ENCODE data around the gene DHX16.
"Not testable (repeated sequence)": the region's sequence is repeated elsewhere in the genome, so short reads cannot be mapped to it uniquely, and the experiment has no call there.

Gene DHX16

DNA sequence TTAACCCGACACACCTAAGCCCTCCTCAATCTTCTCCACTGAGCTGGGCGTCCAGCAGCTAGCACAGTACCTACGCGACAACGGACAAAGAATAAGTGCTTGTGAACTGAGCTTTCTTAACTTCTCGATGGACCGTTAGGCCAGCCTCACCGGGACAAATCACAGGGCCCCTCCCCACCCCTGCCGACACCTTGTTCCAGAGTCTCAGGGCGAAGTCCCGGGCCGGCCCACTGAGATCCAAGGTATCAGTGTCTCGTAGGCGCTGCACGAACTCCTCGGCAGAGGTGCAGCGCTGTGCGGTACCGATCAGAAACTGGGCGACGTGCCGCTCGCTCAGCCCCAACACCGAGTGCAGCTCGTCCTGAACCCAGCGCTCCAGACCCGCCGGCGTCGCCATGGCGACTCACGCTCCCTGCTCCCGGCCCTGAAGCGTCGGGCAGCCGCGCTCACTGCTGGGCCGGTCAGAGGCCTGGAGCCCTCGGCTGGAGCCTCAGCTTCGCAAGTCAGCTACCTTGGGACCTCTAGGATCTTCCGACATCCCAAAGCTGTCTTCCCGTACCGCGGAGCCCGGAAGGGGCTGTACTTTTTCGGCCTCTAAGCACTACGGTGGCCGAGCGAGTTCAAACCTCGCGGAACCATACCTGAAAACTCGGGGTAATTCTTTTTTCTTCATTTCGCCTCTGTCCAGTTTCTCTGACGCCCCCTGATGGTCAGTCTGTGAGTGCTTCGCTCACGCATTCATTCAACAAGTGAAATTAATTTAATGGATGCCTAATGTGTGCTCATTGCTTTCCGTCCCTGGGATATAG, at the start of gene DHX16:
Gene DHX16, minus strand, starts transcription at position 562 of the 809 bp plus-strand sequence. Its CDS starts 165 bp downstream, at position 397.
- peak; percentile 94 for DNase-seq

DNA sequence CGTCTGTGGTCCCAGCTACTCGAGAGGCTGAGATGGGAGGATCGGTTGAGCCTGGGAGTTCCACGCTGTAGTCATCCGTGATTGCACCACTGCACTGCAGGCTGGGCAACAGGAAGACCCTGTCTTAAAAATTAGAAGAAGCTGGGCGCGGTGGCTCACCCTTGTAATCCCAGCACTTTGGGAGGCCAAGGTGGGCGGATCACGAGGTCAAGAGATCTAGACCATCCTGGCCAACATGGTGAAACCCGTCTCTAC, 49.1 kb upstream of the DHX16 start:
- DNase-seq: not testable (repeated sequence)

DNA sequence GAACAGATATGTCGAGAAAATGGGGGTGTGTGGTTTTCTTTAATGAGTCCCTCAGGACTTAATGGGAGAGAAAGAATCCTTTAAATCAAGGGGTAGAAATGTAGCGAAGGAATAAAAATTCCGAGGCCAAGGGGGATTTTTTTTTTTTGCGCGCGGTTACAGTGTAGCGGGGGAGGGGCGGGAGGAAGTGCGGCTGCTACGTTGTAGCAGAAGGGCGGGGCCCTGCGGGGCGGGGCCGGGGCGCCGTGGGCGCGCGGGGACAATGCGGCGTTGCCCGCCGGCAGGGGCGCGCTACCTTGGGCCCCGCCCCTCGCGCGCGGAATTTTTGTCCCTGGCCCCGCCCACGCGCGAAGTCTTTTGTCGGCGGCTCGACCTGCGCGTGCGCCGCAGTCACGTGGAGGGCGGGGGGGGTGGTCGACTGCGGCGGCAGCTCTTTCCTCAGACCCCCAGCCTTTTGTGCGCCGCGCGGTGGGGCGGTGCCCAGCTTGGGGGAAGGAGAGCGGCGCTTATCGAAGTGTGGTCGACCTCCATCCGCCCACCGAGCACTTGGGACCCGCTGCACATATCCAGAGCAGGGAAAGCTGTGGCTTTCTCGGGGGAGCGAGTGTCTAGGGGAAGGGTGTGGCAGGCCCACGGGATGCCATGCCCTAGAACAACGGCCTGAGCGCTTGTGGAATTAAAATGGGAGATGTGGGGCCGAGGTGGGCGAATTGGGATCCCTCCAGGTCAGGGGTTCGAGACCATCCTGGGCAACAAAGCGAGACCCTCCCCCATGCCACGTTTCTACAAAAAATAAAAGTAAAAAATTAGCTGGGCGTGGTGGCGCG, 48.6 kb upstream of the DHX16 start:
- peak; percentile 96 for DNase-seq

DNA sequence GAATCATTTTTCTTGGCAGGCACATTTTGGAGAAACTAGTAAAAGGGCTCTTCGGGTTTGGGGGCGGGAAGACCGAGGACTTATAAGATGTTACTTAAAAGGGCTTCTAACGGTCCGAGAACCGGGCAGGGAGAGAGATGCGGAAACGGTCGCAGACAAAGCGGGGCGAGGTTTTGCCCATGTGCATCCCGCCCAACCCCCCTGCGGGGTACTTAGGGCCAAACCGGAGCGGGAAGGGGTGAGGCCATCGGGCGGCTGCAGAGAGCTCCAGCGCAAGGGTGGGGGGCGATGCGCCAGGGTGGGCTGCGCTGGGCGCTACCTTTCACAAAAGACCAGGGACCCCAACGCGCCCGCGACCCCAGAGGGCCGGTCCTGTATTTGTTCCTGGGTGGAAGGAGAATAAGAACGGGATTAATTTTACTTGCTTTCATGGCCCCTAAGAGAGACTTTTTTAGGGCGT, 48.0 kb upstream of the DHX16 start:
- DNase-seq: peak; percentile 57

DNA sequence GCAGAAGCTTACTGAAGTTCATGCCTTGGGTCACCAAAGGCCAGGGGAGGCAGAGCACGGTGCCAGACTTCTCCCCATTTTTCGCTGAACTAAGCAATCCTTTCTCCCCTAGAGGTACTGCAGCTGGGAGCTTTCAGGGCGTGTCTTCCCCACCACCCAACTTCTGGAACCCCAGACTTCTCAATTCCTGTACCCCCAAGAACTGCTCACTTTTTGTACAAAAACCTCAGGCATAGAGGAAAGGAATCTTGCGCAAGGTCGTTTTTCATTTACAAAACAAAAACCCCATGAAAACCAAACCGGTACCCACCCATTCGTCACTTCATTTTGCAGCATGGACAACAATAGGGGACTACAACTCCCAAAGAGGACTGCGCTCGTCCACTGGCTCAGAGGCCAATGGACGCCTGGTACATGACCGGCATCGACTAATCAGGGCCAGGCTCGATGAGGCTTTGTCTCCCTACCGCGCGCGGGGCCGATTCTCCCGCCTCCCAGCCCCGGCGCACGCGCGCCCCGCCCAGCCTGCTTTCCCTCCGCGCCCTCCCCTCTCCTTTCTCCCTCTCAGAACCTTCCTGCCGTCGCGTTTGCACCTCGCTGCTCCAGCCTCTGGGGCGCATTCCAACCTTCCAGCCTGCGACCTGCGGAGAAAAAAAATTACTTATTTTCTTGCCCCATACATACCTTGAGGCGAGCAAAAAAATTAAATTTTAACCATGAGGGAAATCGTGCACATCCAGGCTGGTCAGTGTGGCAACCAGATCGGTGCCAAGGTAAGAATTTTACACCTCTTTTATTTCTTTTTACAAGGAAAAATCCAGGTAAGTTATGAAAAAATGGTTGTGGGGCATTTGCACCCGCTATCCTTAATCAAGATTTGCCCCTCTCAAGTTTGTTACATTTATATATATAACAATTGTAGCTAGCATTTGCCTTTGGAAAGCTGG, 47.3 kb upstream of the DHX16 start, which contains the start of gene TUBB:
Gene TUBB, plus strand, starts transcription at position 562 of the 947 bp plus-strand sequence. Its CDS starts 155 bp downstream, at position 717.
- DNase-seq: peak; percentile 96

DNA sequence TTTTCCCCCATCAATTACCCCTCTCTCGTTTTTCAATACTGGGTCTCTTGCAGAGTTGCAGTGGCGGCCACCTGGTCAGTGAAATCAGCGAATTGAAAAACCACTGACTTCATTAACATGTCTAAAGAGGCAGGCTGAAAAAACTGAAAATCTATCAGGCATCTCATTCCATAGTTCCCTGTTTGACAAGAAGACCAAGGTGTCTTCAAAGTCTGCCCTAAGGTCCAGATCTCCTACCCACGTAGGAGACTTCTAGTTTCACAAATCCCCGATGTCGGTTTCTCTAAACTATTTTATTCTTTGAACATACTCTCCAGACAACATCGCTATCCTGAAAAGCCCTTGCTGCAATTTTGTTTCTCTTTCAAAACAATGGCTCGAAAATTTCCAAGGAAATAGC, 46.5 kb upstream of the DHX16 start:
- no peak for DNase-seq

DNA sequence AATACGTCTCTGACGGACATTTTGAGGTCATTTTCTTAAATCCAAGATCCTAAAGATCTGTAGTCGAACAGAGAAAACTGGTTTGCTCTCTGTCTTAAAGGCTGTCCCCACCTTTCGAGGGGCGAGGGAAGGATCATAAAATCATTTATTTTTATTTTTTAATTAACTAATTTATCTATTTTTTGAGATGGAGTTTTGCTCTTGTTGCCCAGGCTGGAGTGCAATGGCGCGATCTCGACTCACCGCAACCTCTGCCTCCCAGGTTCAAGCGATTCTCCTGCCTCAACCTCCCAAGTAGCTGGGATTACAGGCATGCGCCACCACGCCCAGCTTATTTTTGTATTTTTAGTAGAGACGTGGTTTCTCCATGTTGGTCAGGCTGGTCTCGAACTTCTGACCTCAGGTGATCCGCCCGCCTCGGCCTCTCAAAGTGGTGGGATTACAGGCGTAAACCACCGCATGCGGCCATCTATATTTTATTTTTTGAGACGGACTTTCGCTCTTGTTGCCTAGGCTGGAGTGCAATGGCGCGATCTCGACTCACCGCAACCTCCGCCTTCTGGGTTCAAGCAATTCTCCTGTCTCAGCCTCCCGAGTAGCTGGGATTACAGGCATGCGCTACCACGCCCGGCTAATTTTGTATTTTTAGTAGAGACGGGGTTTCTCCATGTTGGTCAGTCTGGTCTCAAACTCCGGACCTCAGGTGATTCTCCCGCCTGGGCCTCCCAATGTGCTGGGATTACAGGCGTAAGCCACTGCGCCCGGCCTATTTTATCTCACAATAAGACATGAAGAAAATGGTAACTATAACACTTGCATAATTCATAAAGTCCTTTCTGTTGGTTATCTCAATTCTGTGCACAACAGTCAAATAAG, 45.3 kb upstream of the DHX16 start:
- DNase-seq: not testable (repeated sequence)

DNA sequence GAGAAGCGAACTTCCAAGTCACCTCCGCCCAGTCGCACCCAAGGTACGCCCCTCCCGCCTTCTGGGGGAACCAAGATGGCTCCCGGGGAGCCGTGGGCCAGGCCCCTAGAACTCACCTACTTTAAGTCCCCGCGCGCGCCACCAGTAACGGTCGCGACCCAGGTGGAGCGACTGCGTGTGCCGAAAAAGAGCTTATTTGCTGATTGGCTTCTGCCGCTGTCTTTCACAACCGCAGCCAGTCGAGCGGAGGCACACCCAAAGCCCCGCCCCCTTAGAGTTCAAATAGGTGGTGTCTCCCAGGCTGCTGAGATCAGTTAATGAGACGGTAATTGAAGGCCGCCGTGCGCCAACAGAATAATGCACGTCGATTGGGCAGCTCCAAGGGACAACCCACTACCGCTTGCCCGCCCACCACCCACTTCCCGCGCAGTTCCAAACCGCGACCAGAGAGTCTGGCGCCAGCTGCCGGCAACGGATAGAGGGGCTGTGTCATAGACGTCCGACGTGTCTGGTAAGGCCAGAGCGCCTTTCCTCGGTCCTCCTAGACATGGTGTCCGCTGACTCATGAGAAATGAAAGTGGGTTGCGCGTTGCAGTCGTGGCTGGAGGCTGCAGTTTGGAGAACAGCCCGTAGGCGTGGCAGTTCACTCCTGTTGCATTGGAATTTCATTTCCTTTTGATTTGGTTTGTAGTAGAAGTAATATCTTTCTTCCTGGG, 44.5 kb upstream of the DHX16 start, which contains the start of gene MDC1:
Gene MDC1, minus strand, starts transcription at position 153 of the 716 bp plus-strand sequence. CDS start 2,106 bp downstream, outside the sequence.
- peak; percentile 100 for DNase-seq

DNA sequence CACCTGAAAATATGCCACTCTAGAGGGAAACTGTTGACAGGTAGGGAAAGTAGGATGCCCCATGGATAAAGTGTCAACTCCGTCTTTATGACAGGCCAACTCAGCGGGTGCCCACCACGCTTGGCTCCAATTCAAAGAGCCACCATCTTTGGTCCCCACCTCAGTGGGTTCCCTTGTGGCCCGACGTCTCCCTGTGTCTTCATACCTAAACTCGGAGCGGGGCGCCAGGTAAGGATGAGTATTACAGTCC, 44.0 kb upstream of the DHX16 start:
- DNase-seq: no peak

DNA sequence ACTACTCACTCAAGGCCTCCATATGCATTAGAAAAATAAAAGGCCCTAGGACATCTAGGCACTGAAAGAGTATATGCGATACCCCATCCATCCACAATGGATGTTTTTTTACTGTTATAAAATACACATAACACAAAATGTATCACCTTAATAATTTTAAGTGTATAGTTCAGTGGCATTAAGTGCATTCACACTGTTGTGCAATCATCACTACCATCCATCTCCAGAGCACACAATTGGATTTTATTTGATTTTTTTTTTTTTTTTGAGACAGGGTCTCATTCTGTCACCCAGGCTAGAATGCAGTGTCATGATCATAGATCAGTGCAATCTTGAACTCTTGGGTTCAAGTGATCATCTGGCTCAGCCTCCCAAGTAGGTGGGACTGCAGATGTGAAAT, 41.5 kb upstream of the DHX16 start:
- DNase-seq: no peak

DNA sequence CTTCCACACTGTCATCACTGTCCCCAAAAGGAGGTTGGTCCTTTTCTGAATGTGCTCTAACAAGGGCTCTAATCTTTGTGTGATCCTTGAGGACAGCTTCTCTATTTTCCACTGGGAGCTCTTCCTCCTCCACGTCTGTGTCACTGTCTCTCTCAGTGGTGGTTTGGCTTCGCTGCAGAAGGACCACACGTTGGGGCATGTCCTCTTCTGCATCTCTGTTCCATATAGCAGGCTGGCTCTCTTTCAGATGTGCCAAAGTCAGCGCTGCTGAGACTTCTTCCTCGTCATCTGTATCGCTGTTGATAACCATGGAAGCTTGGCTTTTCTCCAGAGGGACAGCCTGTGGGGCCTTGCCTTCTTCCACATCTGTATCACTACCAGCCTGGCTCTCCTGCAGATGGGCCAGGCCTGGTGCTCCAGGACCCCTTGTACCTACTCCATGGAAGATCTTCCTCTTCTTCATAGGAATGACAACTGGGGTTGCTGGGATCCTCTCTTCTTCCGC, 39.7 kb upstream of the DHX16 start:
- DNase-seq: no peak

DNA sequence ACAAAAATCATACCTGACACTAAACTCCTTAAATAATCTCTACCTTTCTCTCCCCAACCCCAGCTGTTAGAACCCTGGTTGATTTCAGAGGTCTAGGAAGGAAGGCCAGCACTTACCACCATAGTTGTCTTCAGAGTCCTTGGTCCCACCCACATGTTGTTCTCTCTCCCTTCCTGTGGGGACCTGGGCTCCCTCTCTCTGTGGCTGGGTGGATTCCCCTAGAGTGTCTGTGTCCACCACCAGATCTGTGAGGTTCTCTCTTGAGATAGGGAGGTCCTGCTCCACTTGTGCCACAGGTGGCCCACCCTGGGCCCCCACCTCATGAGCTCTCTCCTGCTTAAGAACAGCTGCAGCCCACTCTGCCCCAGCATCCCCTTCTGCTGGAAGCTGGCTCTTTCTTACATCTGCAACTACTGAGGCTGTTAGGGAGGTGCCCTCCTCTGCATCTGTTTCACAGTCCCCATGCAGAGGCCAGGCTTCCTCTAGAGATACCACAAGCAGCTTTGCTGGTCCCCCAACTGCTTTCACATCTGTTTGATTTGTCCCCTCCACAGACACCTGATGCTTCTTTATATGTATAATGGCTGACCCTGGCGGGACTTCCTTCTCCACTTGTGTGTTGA, 39.1 kb upstream of the DHX16 start:
- DNase-seq: no peak

DNA sequence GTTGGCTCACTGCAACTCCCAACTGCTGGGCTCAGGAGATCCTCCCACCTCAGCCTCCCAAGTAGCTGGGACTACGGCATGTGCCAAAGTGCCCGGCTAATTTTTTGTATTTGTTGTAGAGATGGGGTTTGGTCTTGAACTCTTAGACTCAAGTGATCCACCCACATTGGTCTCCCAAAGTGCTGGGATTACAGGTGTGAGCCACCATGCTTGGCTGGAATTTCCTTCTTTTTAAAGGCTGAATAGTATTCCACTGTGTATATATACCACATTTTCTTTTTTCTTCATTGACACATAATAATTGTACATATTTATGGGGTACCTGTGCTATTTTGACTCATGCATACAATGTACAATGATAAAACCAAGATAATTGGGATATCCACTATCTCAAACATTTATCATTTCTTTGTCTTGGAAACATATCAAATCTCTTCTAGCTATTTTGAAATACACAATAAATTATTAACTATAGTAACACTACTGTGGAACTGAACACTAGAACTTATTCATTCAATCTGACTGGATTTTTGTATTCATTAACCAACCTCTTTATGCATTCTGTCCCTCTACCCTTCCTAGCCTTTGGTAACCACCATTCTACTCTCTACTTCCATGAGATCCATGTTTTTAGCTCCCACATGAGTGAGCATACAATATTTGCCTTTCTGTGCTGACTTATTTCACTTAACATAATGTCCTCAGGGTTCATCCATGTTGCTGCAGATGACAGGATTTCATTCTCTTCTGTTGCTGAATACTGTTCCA, 36.5 kb upstream of the DHX16 start:
- DNase-seq: no peak

DNA sequence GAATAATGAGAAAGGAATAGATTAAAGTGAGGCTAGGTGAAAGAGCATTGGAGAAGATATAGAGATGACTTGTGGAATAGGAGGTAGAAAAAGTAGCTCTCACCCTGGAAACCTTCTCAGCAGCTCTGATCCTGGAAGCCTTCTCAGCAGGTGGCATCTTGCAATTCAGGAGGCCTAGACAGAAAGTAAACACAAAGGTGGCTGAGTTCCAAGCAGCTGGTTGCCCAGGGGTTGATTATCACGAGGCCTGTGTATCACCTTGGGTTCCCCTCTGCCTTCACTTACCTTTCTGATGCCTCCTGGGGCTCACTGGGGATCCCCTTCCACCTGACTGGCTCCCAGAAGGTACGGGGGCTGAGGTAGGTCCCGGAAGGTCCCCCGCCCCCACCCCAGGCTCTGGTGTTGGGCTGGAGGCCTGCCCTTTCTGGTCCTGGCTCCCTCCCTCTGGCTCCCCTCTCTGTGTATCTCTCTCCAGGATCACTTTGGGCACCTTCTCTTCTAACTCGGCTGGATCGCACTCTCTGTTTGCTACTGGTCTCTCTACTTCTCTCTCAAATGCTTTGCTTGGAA, 34.6 kb upstream of the DHX16 start:
- DNase-seq: no peak

DNA sequence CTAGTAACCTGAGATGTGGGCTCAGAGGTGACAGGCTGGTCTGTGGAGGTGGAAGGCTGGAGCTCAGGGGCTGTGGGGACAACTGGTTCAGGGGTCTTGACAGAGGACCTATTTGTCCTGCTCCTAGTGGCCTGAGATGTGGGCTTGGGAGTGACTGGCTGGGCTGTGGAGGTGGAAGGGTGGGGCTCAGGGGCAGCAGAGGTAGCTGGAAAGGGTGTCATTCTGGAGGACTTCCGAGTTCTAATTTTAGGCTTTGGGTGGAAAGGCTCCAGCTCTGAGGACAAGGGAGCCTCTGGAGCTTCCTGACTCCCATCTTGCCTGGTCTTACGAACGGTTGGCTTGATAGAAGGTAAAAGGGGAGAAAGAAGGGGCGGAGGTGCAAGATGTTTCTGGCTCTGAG, 32.8 kb upstream of the DHX16 start:
- DNase-seq: no peak

DNA sequence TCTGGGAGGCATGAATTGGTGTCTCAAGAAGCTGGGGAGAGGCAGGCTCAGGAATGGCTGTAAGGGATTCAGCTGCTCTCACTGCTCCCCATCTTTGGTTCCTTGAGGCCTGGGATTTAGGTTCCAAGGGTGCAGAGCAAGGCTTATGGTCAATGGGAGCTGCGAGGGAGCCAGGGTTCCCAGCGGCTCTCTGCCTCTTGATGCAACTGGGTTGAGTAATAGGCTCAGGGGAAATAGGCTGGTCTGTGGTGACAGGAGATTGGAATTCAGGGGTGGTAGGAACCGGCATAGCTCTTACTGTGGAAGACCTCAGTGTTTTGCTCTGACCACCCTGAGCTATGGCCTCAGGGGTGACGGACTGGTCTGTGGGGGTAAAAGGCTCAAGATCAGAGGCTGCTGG, 31.0 kb upstream of the DHX16 start:
- DNase-seq: no peak

DNA sequence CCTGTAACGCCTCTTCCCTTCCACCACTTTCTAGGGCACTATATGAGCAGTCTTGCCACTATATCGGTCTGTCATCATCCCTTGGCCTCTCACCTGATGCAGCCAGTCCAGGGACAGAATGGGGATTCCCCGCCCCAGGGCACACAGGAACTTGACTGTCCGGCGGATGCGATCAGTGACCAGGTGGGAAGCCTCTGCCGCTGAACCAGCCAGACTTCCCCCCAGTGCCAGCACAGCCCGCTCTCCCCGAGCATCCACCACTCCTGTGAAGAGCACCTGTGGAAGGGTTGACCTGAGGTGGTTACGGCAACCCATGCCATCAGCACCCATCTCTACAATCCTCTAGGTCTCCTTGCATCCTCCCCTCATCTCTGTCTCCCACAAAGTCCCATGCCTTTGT, 30.2 kb upstream of the DHX16 start:
- no peak for DNase-seq

DNA sequence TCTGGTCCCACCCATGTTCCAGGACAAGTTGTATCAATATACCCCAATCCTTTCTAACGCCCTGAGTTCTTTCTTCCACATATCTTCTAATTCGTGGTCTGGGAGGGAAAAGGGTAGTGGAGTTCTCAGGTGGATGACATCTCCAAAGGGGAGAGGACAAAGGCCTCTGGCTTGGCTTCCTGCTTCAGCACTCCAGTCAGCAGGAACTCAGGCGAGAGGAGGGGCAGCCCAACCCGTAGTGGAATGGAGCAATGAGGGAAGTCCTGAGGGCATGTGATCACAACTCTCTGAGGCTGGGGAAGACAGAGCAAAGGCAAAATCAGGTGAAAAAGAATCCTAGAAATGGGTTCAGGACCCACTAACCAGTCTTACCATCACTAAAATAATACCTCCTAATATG, 27.5 kb upstream of the DHX16 start:
- DNase-seq: no peak

DNA sequence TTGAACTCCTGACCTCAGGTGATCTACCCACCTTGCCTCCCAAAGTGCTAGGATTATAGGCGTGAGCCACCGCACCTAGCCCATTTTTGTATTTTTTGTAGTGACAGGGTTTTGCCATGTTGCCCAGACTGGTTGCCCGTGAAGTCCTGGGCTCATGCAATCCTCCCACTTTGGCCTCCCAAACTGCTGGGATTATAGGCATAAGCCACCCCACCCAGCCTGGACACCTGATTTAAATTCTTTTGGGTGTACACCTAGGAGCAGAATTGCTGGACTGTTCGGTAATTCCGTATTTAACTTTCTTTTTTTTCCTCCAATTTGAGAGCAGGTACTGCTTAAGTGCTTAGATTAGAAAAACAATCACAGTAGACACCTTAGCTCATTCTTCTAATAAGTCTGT, 23.6 kb upstream of the DHX16 start:
- DNase-seq: no peak

All from CD4-positive, alpha-beta T cell treated with Interleukin-10 for 1 hour (primary cell).